Stimulated activated CD8-positive, alpha-beta memory T cell treated with anti-CD3 and anti-CD28 coated beads, Interleukin-7, amount 100 ng/mL, for 4 hours (primary cell): ENCODE results near the gene SPR.

Experiments used
- DNase-seq, 2 donors: peaks; one replicate each; pipeline ENCODE4 v3.0.0-alpha.2; 2020; ENCODE audit warnings: low read depth in 2 of 2

Gene SPR

GRCh38 chr2:72887032-72887739 lies at the start of gene SPR:
Gene SPR (plus strand): TSS chr2:72887408. CDS start chr2:72887433, 25 bp downstream.
- DNase-seq, result peak in 1 of 2 donors; percentile 52

DNA sequence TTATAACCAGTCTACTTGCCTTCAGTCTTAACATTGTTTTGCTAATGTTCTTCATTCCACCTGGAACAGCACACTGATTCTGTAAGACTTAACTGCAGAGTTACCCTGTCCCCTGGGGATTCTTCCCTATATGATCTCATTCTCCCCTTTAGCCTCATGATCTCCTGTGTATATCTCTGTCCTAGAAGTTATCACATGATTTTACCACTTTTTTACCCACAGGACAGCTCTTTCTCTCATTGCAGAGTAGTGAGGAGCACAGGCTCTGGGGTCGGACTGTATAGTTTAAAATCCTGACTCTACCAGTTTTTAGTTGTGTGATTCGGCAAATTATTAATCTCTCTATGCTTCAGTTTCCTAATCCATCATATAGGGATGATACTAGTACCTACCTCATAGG lies 47.1 kb upstream of the SPR start:
- DNase-seq, result no peak

DNA sequence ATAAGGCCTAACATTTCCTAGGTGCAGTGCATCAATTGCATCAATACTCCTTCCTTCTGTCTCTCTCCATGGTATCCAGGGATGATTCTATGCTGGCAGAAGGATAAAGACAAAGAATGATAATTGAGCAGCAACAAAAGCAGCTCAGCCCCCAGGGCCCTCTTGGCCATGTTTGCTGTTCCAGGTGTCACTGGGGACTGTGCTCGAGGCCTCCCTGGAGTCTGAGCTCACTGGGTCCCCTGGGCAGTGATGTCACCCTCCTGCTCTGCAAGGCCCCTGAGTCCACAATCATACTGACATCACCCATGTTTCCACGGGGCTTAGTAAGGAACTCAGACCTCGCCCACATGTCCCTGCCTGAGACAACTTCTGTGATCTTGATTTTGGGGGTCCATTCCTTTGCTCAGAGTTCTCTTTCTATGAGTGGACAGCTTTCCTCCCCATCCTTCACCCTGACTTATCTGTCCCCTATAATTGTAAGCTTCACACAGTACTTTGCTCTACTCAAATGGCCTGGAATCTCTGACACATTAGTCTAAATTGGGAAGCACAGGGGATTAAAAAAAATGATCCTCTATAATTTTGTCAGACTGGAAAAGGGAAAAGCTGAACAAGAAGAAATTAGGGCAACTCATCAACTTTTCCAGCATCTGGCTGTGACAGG lies 45.6 kb upstream of the SPR start:
- DNase-seq, result no peak

- DNase-seq, result no peak
These were observed 43.9 kb upstream of the SPR start for GRCh38 chr2:72843301-72843700.

DNA sequence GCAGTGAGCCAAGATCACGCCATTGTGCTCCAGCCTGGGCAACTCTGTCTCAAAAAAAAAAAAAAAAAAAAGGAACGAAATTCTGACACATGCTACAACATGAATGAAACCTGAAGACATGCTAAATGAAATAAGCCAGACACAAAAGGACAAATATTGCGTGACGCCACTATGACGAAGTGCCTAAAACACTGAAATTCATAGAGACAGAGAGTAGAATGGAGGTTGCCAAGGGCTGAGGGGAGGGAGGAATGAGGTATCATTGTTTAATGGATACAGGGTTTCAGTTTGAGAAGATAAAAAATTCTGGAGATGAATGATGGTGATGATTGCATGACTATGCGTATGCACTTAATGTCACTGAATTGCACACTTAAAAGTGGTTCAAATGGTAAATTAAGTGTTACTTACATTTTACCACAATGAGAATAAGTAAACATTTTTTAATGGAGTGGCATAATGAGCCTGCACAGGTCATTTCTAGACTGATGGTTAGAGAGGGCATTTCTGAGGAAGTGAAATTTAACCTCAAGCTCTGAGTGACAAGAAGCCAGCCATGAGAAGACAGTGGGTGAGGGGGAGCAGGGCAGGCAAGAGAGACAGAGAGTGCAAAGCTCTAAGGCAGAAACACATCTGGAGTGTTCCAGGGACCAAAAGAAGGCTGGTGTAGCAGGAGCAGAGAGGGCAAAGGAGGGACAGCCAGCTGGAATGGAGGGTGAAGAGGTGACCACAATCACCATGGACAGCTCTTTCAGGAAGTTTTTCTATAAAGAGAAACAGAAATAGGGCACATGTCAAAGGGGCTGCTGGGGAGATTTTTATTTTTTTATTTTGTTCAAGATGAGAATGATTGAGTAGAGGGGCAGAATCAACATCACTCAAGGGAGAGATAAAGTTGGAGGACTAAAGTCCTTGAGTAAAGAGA lies 40.8 kb upstream of the SPR start:
- DNase-seq, result no peak

DNA sequence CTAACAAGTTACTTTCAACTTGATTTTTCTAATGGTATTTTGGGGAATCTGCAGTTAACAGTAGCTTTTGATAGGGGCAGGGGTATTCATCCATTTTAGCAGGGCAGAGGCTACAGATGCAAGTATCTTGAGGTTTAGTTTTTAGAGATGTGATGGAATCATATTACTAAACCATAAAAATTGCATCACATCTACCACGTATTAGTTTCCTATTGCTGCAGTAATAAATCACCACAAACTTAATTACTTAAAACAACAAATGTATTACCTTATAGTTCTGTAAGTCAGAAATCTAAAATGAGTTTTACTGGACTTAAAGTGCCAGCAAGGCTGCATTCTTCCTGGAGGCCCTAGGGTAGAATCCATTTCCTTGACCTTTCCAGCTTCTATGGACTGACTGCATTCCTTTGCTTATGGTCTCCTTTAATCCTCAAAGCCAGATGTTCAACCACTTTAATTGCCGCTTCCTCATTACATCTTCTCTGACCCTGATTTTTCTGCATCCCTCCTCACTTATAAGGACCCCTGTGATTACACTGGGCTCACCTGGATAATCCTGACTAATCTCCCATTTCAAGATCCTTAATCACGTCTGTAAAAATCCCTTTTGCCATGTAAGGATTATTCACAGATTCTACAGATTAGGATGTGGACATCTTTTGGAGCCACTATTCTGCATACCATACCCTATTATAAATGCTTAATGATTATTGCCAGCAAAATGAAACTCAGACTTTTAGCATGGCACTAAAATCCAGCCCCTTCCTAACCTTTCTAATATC lies 39.5 kb upstream of the SPR start:
- no peak for DNase-seq

DNA sequence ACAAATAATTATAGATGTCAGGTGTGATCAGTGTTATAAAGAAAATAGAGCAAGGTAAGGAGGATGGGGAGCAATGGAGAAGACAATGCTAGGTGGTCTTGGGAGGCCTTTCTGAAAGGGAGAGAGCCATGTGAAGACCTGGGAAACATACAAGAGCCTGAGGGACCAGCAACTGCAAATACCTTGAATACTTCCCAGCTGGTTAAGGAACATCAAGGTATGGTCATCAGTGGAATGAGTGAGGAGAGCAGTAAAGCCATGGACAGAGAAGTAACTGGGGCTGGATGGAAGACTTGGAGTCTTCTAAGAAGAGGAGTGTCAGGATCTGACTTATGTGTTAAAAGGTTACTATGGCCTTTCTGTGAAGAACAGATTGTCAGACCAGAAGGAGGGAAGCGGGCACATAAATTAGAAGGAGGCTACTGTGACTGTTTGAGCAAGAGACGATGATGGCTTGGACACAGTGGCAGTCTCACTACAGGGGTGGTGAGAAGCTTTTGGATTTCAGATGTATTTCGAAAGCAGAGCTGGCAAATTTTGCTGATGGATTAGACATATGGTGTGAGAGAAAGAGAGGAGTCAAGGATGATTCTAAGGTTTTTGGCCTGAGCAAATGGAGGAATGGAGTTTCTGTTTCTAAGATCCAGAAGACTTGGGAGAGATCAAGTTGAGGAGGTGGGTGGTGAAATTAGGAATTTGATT lies 38.6 kb upstream of the SPR start:
- no peak for DNase-seq

DNA sequence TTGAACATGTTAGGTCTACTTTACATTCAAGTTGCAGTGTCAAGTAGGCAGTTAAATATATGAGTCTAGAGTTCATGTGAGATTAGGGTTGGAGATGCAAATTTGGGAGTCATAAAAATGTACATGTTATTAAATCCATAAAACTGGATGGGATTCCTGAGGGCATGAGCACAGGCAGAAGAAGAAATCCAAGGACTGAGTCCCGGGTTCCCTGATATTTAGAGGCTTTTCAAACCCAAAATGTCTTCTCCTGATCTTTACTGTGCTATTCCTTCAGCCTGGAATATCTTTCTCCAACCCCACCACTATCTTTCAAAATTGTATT lies 38.1 kb upstream of the SPR start:
- DNase-seq, result no peak

DNA sequence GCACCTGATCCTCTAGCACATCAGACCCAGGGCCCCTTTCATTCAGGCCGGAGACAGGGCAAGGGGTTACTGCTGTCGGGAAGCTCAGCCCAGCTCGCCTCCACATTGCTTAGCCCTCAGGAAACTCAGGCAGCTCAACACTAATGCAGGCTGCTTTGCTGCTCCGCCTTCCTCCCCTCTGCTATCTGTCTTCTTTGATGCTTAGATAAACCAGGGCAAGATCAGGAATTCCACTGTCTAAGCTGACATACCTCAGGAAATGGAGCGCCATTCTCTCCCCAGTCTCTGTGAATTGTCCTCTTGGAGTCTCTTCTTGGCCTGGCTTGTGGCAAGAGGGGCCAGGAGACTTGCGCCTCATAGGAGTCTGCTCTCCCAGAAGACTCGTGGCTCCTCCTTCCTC lies 35.9 kb upstream of the SPR start:
- DNase-seq, result no peak

DNA sequence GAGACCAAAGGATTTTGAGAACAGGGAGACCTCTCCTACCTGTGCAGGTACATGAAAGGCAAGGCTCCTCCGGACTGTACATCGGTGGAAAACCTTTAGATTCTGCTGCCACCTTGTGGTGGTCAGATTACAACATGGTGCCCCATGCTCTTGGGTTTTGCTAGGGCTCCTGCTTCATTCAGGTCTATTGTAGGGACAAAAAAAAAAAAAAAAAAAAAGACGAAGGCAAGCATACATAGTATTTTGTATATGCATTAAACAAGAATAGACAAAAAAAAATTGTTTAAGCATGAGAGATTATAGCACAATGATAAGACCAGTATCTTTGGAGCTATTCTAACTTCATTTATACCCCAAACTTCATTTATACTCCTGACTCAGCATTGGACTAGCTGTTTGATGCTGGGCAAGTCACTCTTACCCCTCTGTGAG lies 27.4 kb upstream of the SPR start:
- peak; percentile 19 to 24 for DNase-seq

- DNase-seq, result peak; percentile 64 to 69
These were observed 24.8 kb upstream of the SPR start for GRCh38 chr2:72862239-72862988.

DNA sequence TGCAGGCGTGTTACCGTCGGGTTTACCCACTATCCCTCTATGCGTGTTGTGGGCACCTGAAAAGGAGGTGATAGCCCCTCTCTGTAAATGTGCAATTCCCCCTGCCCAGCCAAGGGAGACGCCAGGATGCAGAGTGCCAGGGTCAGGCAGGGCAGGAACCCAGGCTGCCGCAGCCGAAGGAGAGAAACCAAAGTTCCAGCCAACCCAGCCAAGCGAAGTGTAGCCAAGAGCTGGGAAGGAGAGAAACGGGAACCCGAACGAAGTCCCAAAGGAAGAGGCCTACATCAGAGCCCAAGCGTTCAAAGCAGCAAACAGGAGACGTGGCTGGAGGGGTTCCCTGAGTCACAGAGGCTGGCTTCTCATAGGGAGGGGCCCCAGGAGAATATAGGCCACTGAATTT lies 24.2 kb upstream of the SPR start:
- no peak for DNase-seq

- no peak for DNase-seq
These were observed 22.7 kb upstream of the SPR start for GRCh38 chr2:72864500-72864899.

- no peak for DNase-seq
These were observed 16.1 kb upstream of the SPR start for GRCh38 chr2:72871060-72871459.

DNA sequence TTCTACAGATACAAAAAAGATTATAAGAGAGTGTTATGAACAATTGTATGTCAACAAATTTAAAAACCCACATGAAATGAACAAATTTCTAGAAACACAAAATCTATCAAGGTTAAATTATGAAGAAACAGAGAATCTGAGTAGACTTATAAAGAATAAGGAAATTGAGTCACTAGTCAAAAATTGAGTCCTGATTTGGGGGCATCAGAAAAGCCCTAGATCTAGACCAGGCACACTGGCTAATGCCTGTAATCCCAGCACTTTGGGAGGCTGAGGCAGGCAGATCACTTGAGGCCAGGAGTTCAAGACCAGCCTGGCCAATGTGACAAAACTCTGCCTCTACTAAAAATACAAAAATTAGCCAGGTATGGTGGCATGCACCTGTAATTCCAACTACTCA lies 15.3 kb upstream of the SPR start:
- DNase-seq, result no peak

DNA sequence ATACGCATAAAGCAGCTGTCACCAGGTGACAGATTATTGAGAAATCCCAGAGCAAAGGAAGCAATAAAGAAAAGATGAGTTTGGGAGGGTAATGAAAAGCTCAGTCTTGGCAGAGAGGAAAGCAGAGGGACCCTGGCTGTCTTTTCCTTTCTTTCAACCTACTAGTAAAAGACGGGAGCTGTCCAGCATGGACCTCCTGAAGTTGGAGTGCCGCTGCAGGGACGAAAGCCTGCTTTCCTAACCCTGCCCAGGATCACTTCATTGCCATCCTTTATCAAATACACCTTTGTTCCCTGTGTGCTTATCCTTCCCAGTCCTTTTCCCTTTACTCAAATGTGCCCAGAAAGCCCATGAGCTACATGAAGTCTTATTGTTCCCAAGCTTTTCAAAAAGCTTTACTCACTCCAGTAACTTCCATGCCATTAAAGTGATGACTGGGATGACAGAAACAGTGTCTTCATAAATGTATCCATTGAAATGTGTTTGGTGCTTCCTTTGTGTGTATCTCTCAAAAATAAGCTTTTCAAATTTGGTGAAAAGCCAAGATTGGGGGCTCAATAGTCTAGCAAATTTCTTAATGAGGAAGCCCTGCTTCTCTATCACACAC lies 3.7 kb upstream of the SPR start:
- DNase-seq, result no peak

- DNase-seq, result no peak
These were observed 640 bp upstream of the SPR start for GRCh38 chr2:72886505-72887031.

DNA sequence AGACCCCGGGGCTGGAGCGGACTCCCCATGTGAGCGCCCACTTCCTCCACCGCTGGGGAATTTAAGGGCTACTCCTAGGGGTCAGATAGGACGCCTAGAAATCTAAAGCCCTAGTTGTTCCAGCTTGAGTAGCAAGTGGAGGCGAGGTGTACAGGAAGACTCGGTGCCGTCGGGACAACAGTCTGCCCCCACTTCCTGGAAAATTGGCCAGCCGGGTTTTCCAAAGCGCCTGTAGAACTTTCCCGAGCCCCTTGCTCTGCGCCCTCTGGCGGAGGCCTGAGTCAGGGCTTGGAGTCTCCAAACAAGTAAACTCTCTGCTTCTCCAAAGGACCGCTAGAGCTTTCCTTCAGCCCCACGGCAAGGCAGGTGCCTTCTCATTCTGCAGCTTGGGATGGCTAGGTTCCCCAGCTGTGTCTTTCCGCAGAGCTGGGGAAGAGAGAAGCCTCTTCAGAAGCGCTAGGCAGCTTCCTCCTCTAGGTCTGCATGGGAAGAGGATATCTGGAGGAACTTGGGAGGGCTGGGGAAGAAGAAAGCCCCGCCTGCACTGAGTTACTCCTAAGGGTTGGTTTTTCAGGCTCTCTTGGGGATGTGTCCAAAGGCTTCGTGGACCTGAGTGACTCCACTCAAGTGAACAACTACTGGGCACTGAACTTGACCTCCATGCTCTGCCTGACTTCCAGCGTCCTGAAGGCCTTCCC lies 681 bp downstream of the SPR start:
- peak in 1 of 2 donors; percentile 41 for DNase-seq
